GM12878 (cell line): ENCODE measurements around the gene TMEM91. TPM values are rescaled to one million over a fixed set of nuclear protein-coding genes. Genes with fewer than 3 reads are reported as not detected.

Experiments used
- ATAC-seq: fragments of 200-7000 bp; cut with Tn5 transposase; 3 replicates; pipeline ENCODE4 v1.9.1; 2020; ENCODE audit warnings: mild to moderate bottlenecking, moderate library complexity
- BruUV-seq: library from RNA; stranded (reverse); fragments of 400-500 nt; replicated peaks from 2 replicates; lab custom pipeline; 2021; lab: Mats Ljungman, UMichigan
- CTCF ChIA-PET: fragments of 300-600 bp; sonication (Branson Sonifier 250); formaldehyde crosslinking; extraction: SDS; loops from one replicate; lab custom pipeline; 2021; ENCODE audit warnings: inconsistent platforms; lab: Yijun Ruan, JAX
- POLR2A ChIA-PET: fragments of 350-600 bp; formaldehyde crosslinking; extraction: SDS; loops from one replicate; lab custom pipeline; 2021; ENCODE audit warnings: inconsistent platforms; lab: Charles Lee
- RAD21 ChIA-PET: fragments of 300-600 bp; sonication (Branson Sonifier 250); formaldehyde crosslinking; loops from one replicate; lab custom pipeline; 2023; ENCODE audit warnings: antibody characterized with exemption; ENCODE audit not compliant: unreplicated experiment; lab: Charles Lee
- SMC1A ChIA-PET: fragments of 300-600 bp; sonication (Branson Sonifier 250); formaldehyde crosslinking; loops from one replicate; lab custom pipeline; 2023; ENCODE audit not compliant: unreplicated experiment, uncharacterized antibody; lab: Charles Lee
- DNase-seq: peaks from one replicate; pipeline ENCODE4 v3.0.0-alpha.2; 2011; ENCODE audit warnings: low read depth, low spot score
- FAIRE-seq: peaks from 3 replicates; lab custom pipeline; 2011; peaks lifted over from hg19 to GRCh38; lab: Jason Lieb, UNC
- H2AFZ ChIP-seq: 2 replicates; pipeline ENCODE4 v1.6.0; 2011; ENCODE audit warnings: low read depth, low read length, control low read depth; ENCODE audit not compliant: control insufficient read depth
- H3K27ac ChIP-seq: 2 replicates; pipeline ENCODE4 v1.5.1; 2011; ENCODE audit warnings: control low read depth; ENCODE audit not compliant: control insufficient read depth, insufficient read depth
- H3K27me3 ChIP-seq, 2 experiments: replicated peaks in 1 of 2; 2 replicates each; pipeline versions ENCODE4 v1.6.0 to v1.6.1; 2011; ENCODE audit warnings: low read length in 1 of 2; ENCODE audit not compliant: control insufficient read depth in 2 of 2, insufficient read depth in 2 of 2
- H3K36me3 ChIP-seq, 2 experiments: 2 replicates each; pipeline ENCODE4 v1.5.1; 2011; ENCODE audit warnings: low read length in 1 of 2; ENCODE audit not compliant: control insufficient read depth in 2 of 2, insufficient read depth in 2 of 2
- H3K4me1 ChIP-seq: 2 replicates; pipeline ENCODE4 v1.6.1; 2011; ENCODE audit warnings: mild to moderate bottlenecking, low read length, moderate library complexity, mixed read lengths; ENCODE audit not compliant: control insufficient read depth, insufficient read depth
- H3K4me2 ChIP-seq: 2 replicates; pipeline ENCODE4 v1.6.0; 2011; ENCODE audit warnings: control low read depth; ENCODE audit not compliant: control insufficient read depth, insufficient read depth
- H3K4me3 ChIP-seq: fragments of 200-600 bp; sonication (generic); 2 replicates; pipeline ENCODE4 v1.5.1; 2016
- H3K79me2 ChIP-seq: 2 replicates; pipeline ENCODE4 v1.6.0; 2011; ENCODE audit warnings: low read length; ENCODE audit not compliant: control insufficient read depth, insufficient read depth
- H3K9ac ChIP-seq: 2 replicates; pipeline ENCODE4 v1.8.0; 2011; ENCODE audit warnings: low read length, control low read depth, mixed read lengths; ENCODE audit not compliant: control insufficient read depth, insufficient read depth
- H3K9me3 ChIP-seq: replicated peaks from 3 replicates; pipeline ENCODE4 v1.5.1; 2011; ENCODE audit warnings: mild to moderate bottlenecking, low read length; ENCODE audit not compliant: control insufficient read depth, insufficient read depth
- H4K20me1 ChIP-seq: 2 replicates; pipeline ENCODE4 v1.6.0; 2011; ENCODE audit not compliant: control insufficient read depth, insufficient read depth
- ATF7 ChIP-seq: fragments of 450-650 bp; IDR thresholded peaks from 2 replicates; pipeline ENCODE4 v1.6.1; 2016; ENCODE audit warnings: low read depth, mild to moderate bottlenecking
- BMI1 ChIP-seq: fragments of 450-650 bp; IDR thresholded peaks from 2 replicates; pipeline ENCODE4 v1.6.1; 2016; ENCODE audit warnings: mild to moderate bottlenecking, moderate library complexity, borderline replicate concordance
- HDAC6 ChIP-seq: fragments of 200-600 bp; sonication (generic); IDR thresholded peaks from one replicate; pipeline ENCODE4 v1.8.0; 2017; ENCODE audit warnings: antibody characterized with exemption; ENCODE audit not compliant: unreplicated experiment
- IRF4 ChIP-seq: IDR thresholded peaks from 2 replicates; pipeline ENCODE4 v1.6.1; 2011; ENCODE audit warnings: low read depth, low read length
- MTA2 ChIP-seq: fragments of 450-650 bp; IDR thresholded peaks from 2 replicates; pipeline ENCODE4 v1.6.1; 2016; ENCODE audit warnings: low read depth, mild to moderate bottlenecking, moderate library complexity
- MTA3 ChIP-seq: IDR thresholded peaks from 2 replicates; pipeline ENCODE4 v1.6.1; 2012; ENCODE audit warnings: low read length, inconsistent platforms, borderline replicate concordance
- MYB ChIP-seq: fragments of 150-350 bp; IDR thresholded peaks from 2 replicates; pipeline ENCODE4 v1.6.1; 2014; ENCODE audit warnings: mild to moderate bottlenecking, low read depth, low read length, borderline replicate concordance
- RAD51 ChIP-seq: fragments of 450-650 bp; IDR thresholded peaks from 2 replicates; pipeline ENCODE4 v1.6.1; 2016; ENCODE audit warnings: moderate library complexity, mild to moderate bottlenecking, inconsistent platforms
- RCOR1 ChIP-seq: conservative IDR thresholded peaks from 2 replicates; pipeline ENCODE4 v1.6.1; 2012; ENCODE audit warnings: low read depth, low read length, improper control_type of control experiment
- SMARCA5 ChIP-seq: fragments of 450-650 bp; IDR thresholded peaks from 2 replicates; pipeline ENCODE4 v1.6.1; 2017; ENCODE audit warnings: mild to moderate bottlenecking
- TCF3 ChIP-seq: IDR thresholded peaks from 2 replicates; pipeline ENCODE4 v1.6.1; 2012; ENCODE audit warnings: low read depth, mild to moderate bottlenecking, low read length, borderline replicate concordance; ENCODE audit not compliant: insufficient read depth
- ZNF217 ChIP-seq: fragments of 450-650 bp; IDR thresholded peaks from 2 replicates; pipeline ENCODE4 v1.6.1; 2017; ENCODE audit warnings: antibody characterized with exemption, mild to moderate bottlenecking
- ZNF24 ChIP-seq: fragments of 450-650 bp; IDR thresholded peaks from 2 replicates; pipeline ENCODE4 v1.6.1; 2017; ENCODE audit warnings: antibody characterized with exemption, mild to moderate bottlenecking
- ZNF274 ChIP-seq: IDR thresholded peaks from one replicate; pipeline ENCODE4 v1.8.0; 2011; ENCODE audit not compliant: insufficient read length, insufficient read depth
- ZNF384 ChIP-seq: IDR thresholded peaks from 2 replicates; pipeline ENCODE4 v1.6.1; 2012; ENCODE audit warnings: low read depth, mild to moderate bottlenecking, low read length, improper control_type of control experiment, borderline replicate concordance
- WGBS: methylation state at CpG from one replicate; pipeline ENCODE4 v1.1.6; 2016; ENCODE audit warnings: low lambda C conversion rate; ENCODE audit not compliant: insufficient replicate concordance, insufficient coverage; ENCODE audit errors: missing lambda C conversion rate; 5-methylcytosine and 5-hydroxymethylcytosine counted together
- in situ Hi-C: fragments of 300-500 bp; cut with MboI; formaldehyde crosslinking; loops from 9 replicates; pipeline ENCODE4 v1.14.3; 2018; ENCODE audit warnings: mixed read lengths
- intact Hi-C: fragments of 100-400 bp; cut with micrococcal nuclease; formaldehyde crosslinking; loops from one replicate; pipeline ENCODE4 v1.14.2; 2022; ENCODE audit not compliant: unreplicated experiment
- polyA plus RNA-seq, 11 experiments: library from polyadenylated mRNA; depleted of rRNA in 4 of 11; unstranded in 6 of 11; stranded (reverse) in 5 of 11; fragments of >200 nt; fragmentation: Nextera tagmentation in 4 of 11; fragmentation: Illumina TruSeq in 1 of 11; extraction: Ambion mirVana in 4 of 11; extraction: Trizol in 1 of 11; gene quantifications; 1 replicate in 1 of 11; 2 replicates in 10 of 11; pipeline versions ENCODE4 v1.2.1 to v1.2.3, GENCODE V29; 2011 to 2016; ENCODE audit warnings: inconsistent platforms in 2 of 11, missing spikeins in 2 of 11, low read depth in 1 of 11
- total RNA-seq, 4 experiments: library from RNA; depleted of rRNA in 3 of 4; stranded (reverse); fragments of >200 nt in 3 of 4; fragmentation: Illumina TruSeq in 1 of 4; extraction: Trizol in 1 of 4; gene quantifications; 2 replicates each; pipeline versions ENCODE4 v1.2.1 to v1.2.3, GENCODE V29; 2013 to 2021
- TF ChIP-seq, protein P1 (sequence below): fragments of 450-650 bp; IDR thresholded peaks from 2 replicates; pipeline ENCODE4 v1.6.1; 2017; ENCODE audit warnings: low read depth, mild to moderate bottlenecking, moderate library complexity
- TF ChIP-seq, protein P2 (sequence below): IDR thresholded peaks from 2 replicates; pipeline ENCODE4 v1.6.1; 2011; ENCODE audit warnings: low read depth, mild to moderate bottlenecking, low read length, moderate library complexity, borderline replicate concordance; ENCODE audit errors: extremely low read depth
- TF ChIP-seq, protein P3 (sequence below): fragments of 150-350 bp; IDR thresholded peaks from 2 replicates; pipeline ENCODE4 v1.6.1; 2016; ENCODE audit warnings: low read depth, low read length
- TF ChIP-seq, protein P4 (sequence below): IDR thresholded peaks from 2 replicates; pipeline ENCODE4 v1.6.1; 2011; ENCODE audit warnings: low read depth, low read length, improper control_type of control experiment, borderline replicate concordance

The TMEM91 gene
- total and polyA plus RNA-seq, 10 of the 15 experiments (the other 5 are each of a cell fraction or from before 2014, with no cell fraction given): 1.5 to 5.5 (median 2.7) TPM

DNA sequence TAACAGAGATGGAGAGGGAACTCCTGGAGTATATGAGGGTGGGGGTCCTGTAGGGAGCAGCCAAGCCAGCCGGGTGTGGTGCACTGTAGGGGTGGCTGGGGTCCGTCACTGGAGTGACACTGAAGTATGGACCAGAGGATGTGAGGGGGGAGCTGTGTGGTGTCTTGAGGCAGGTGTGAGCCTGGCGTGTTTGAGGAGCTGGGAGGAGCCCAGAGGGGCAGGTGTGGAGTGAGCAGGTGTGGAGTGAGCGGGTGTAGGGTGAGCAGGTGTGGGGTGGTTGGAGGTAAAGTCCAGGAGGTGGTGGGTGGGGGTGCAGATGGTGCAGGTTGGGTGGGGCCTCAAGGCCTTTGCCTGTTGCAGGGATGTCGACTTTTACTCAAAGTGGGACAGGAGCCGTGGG lies 45.0 kb downstream of the TMEM91 start:
- peaks cover 11 to 18% of the 10 kb centered on the region in 2 experiments for H3K36me3 ChIP-seq
- ChIA-PET POLR2A (no interaction called here), CTCF (interaction anchor here (1.0 kb wide), 1 partner anchor 14 kb away, joined by 3 read pairs; no protein-coding TSS in a partner anchor), RAD21 (no interaction called here), SMC1A (no interaction called here)
- no TSS peak for BruUV-seq
- H3K27me3 ChIP-seq: no peaks in the 10 kb centered on the region
- H2AFZ ChIP-seq: no peak overlapping the region
- WGBS: 96% methylated on average over 6 of the region's 6 CpGs
- H3K27ac ChIP-seq: no peak overlapping the region
- H3K9ac ChIP-seq: no peak overlapping the region
- no peak overlapping the region for H3K4me3 ChIP-seq
- no peaks in the 10 kb centered on the region for H3K4me1 ChIP-seq
- DNase-seq (no peak), ATAC-seq (no peak), FAIRE-seq (no peak)
- no peak overlapping the region for H3K4me2 ChIP-seq
- in situ Hi-C loops (no loop called here), intact Hi-C loops (no loop called here)
- H3K79me2 ChIP-seq: no peaks in the 10 kb centered on the region
- H3K9me3 ChIP-seq: no peaks in the 10 kb centered on the region
- H4K20me1 ChIP-seq: no peaks in the 10 kb centered on the region
- TF ChIP-seq RAD51 (no peak), ZNF274 (no peak), MTA2 (no peak), ZNF217 (no peak), ATF7 (no peak), SMARCA5 (no peak), MYB (no peak), ZNF24 (no peak), RCOR1 (no peak), HDAC6 (no peak), IRF4 (no peak), TCF3 (no peak), ZNF384 (no peak), MTA3 (no peak), BMI1 (no peak)
- TF ChIP-seq, protein P1, sequence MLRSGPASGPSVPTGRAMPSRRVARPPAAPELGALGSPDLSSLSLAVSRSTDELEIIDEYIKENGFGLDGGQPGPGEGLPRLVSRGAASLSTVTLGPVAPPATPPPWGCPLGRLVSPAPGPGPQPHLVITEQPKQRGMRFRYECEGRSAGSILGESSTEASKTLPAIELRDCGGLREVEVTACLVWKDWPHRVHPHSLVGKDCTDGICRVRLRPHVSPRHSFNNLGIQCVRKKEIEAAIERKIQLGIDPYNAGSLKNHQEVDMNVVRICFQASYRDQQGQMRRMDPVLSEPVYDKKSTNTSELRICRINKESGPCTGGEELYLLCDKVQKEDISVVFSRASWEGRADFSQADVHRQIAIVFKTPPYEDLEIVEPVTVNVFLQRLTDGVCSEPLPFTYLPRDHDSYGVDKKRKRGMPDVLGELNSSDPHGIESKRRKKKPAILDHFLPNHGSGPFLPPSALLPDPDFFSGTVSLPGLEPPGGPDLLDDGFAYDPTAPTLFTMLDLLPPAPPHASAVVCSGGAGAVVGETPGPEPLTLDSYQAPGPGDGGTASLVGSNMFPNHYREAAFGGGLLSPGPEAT: no peak
- TF ChIP-seq, protein P2, sequence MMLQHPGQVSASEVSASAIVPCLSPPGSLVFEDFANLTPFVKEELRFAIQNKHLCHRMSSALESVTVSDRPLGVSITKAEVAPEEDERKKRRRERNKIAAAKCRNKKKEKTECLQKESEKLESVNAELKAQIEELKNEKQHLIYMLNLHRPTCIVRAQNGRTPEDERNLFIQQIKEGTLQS: no peak
- TF ChIP-seq, protein P3, sequence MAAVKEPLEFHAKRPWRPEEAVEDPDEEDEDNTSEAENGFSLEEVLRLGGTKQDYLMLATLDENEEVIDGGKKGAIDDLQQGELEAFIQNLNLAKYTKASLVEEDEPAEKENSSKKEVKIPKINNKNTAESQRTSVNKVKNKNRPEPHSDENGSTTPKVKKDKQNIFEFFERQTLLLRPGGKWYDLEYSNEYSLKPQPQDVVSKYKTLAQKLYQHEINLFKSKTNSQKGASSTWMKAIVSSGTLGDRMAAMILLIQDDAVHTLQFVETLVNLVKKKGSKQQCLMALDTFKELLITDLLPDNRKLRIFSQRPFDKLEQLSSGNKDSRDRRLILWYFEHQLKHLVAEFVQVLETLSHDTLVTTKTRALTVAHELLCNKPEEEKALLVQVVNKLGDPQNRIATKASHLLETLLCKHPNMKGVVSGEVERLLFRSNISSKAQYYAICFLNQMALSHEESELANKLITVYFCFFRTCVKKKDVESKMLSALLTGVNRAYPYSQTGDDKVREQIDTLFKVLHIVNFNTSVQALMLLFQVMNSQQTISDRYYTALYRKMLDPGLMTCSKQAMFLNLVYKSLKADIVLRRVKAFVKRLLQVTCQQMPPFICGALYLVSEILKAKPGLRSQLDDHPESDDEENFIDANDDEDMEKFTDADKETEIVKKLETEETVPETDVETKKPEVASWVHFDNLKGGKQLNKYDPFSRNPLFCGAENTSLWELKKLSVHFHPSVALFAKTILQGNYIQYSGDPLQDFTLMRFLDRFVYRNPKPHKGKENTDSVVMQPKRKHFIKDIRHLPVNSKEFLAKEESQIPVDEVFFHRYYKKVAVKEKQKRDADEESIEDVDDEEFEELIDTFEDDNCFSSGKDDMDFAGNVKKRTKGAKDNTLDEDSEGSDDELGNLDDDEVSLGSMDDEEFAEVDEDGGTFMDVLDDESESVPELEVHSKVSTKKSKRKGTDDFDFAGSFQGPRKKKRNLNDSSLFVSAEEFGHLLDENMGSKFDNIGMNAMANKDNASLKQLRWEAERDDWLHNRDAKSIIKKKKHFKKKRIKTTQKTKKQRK: no peak
- TF ChIP-seq, protein P4, sequence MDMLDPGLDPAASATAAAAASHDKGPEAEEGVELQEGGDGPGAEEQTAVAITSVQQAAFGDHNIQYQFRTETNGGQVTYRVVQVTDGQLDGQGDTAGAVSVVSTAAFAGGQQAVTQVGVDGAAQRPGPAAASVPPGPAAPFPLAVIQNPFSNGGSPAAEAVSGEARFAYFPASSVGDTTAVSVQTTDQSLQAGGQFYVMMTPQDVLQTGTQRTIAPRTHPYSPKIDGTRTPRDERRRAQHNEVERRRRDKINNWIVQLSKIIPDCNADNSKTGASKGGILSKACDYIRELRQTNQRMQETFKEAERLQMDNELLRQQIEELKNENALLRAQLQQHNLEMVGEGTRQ: no peak
